GM20431 (cell line): Measurements from ENCODE around the gene ITPRIP.

Source experiments
- in situ Hi-C: fragments of 300-500 bp; cut with MseI, MboI; formaldehyde crosslinking; loops from one replicate; pipeline ENCODE4 v1.15.0; 2020; ENCODE audit warnings: low sequenced_read_pairs; ENCODE audit not compliant: unreplicated experiment

ITPRIP gene

GRCh38 chr10:104293011-104293410, 45.3 kb downstream of the ITPRIP start:
- in situ Hi-C loops = loop anchor here (10.0 kb wide), 1 partner anchor 52 kb away; no protein-coding TSS in a partner anchor

GRCh38 chr10:104291439-104291951, 46.8 kb downstream of the ITPRIP start:
- in situ Hi-C loops = loop anchor here (10.0 kb wide), 1 partner anchor 53 kb away; no protein-coding TSS in a partner anchor

GRCh38 chr10:104288355-104288754, 49.9 kb downstream of the ITPRIP start:
- in situ Hi-C loops = no loop called here

GRCh38 chr10:104286939-104287338, 51.3 kb downstream of the ITPRIP start:
- in situ Hi-C loops = no loop called here

GRCh38 chr10:104284846-104285245, 53.4 kb downstream of the ITPRIP start:
- in situ Hi-C loops = no loop called here

- in situ Hi-C loops = no loop called here
Observed at GRCh38 chr10:104281694-104282093, 56.6 kb downstream of the ITPRIP start.

GRCh38 chr10:104279550-104280259, 58.6 kb downstream of the ITPRIP start:
- in situ Hi-C loops = no loop called here

GRCh38 chr10:104277785-104278184, 60.5 kb downstream of the ITPRIP start:
- in situ Hi-C loops = no loop called here

GRCh38 chr10:104276192-104276591, 62.1 kb downstream of the ITPRIP start:
- in situ Hi-C loops = no loop called here

- in situ Hi-C loops = no loop called here
Observed at GRCh38 chr10:104274762-104275721, 63.2 kb downstream of the ITPRIP start.

- in situ Hi-C loops = no loop called here
Observed at GRCh38 chr10:104273899-104274575, 64.2 kb downstream of the ITPRIP start.

- in situ Hi-C loops = no loop called here
Observed at GRCh38 chr10:104273286-104273685, 65.0 kb downstream of the ITPRIP start.

- in situ Hi-C loops = no loop called here
Observed at GRCh38 chr10:104268713-104269645, 69.3 kb downstream of the ITPRIP start, which contains the start of gene GSTO2. TSS of gene GSTO2 (plus strand) at chr10:104269184. CDS start at chr10:104274916, 5,732 bp downstream.

- in situ Hi-C loops = no loop called here
Observed at GRCh38 chr10:104268405-104268712, 69.9 kb downstream of the ITPRIP start.

GRCh38 chr10:104267721-104268404, 70.4 kb downstream of the ITPRIP start:
- in situ Hi-C loops = no loop called here

GRCh38 chr10:104264783-104265182, 73.5 kb downstream of the ITPRIP start:
- in situ Hi-C loops = no loop called here

- in situ Hi-C loops = no loop called here
Observed at GRCh38 chr10:104262055-104262454, 76.2 kb downstream of the ITPRIP start.

- in situ Hi-C loops = no loop called here
Observed at GRCh38 chr10:104260775-104261115, 77.5 kb downstream of the ITPRIP start.
